K562 treated with DMSO at 1 percent for 4 hours (cell line): Measurements from ENCODE around the gene CLDN22. TPM values are rescaled to one million over a fixed set of nuclear protein-coding genes. Genes with fewer than 3 reads are reported as not detected.

Experiments used
- total RNA-seq: library from RNA; unstranded; fragments of 300-600 nt; gene quantifications from 2 replicates; pipeline ENCODE4 v1.2.3, GENCODE V29; 2022; ENCODE audit not compliant: insufficient read depth

Gene CLDN22
- total RNA-seq, result not detected in 2 replicates

DNA sequence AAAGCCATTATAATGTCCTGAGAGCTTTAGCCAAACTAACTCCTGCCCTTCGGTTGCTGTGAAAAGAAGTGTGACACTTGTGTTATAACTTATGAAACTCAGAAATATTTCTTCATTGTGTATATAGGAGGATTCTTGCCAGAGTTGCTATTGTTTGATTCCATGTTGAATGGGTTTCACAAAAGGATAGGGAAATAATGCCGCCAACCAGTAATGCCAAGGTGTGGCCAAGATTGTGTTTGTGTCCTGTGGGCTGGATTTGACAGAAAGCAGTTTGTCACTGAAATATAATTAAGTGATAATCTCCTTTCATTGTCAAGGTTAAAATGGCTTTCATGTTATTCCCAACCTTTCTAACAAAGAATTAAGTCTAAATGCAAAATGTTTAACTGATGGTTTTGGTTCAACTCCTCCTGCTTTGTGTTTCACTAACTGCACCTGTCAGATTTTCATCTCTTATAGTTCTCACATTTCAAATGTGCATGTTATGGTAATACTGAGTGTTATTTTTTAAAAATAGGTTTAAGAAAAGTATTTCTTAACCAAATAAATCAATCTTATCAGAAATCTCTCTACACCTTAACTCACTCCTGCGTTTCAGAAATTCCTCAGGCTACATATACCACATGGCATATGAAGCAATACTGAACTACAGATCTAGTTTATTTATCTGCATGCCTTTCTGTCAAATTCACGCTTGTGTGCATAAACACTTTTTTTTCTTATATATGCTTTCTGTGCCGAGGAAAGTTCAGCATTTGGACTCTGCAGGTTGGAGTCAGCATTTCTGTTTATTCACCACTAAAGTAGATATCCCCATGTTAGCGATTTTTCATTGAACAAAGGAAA is at the start of gene CLDN22:
TSS of gene CLDN22 (minus strand) at position 66 of the 849 bp plus-strand sequence. CDS start at position 8, 58 bp downstream.

DNA sequence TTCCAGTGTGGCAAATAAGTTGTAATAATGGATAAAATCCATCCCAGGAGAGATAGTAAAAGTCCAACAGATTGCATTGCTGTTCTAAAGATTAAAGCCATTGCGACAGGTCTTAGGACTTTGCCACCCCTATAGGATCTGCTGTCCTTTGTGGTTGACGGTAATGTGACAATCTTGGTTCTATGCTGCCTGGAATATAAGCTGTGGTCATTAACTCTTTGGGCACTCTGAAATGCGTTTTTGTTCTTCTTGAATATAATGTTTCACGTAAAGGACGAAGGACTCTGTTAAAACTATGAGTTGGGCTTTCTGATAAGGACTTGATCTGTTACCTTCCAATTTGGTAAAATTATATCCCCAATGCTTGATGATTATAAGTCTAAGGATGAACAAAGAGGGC is 2.2 kb upstream of the CLDN22 start, which contains the start of gene CLDN24:
TSS of gene CLDN24 (minus strand) at position 101 of the 400 bp plus-strand sequence. CDS start at position 101, 0 bp downstream.

Other genes with a start within 250 kb of the CLDN22 start
- gene WWC2, start 221.0 kb downstream of the CLDN22 start, total RNA-seq, result 8.6 and 9.8 TPM in 2 replicates
- not detected in 2 replicates for gene CLDN24, start 2.1 kb upstream of the CLDN22 start, total RNA-seq
- 21.5 and 24.8 TPM in 2 replicates for gene CDKN2AIP, start 124.4 kb upstream of the CLDN22 start, total RNA-seq
- 12.8 and 20.9 TPM in 2 replicates for gene ING2, start 184.8 kb upstream of the CLDN22 start, total RNA-seq